Right lobe of liver (tissue), 6 donors: ENCODE measurements around the gene SMIM44. TPM values are rescaled to one million over a fixed set of nuclear protein-coding genes. Genes with fewer than 3 reads are reported as not detected.

Experiments
- ATAC-seq, 4 donors: fragments of 200-7000 bp; cut with Tn5 transposase; one replicate each; pipeline ENCODE4 v1.9.1; 2020; ENCODE audit warnings: mild to moderate bottlenecking in 4 of 4, moderate library complexity in 4 of 4
- DNase-seq, 3 donors: peaks; one replicate each; pipeline ENCODE4 v3.0.0-alpha.2; 2020
- H3K27ac ChIP-seq, 3 donors: fragments of 200-600 bp; one replicate each; pipeline ENCODE4 v1.8.0; 2022
- H3K27me3 ChIP-seq, 2 donors: fragments of 200-600 bp; one replicate each; pipeline ENCODE4 v1.8.0; 2022
- H3K36me3 ChIP-seq, 4 donors: fragments of 200-600 bp; sonication (generic) in 1 of 4; one replicate each; pipeline versions ENCODE4 v1.5.1 to v1.8.0; 2017 to 2022; ENCODE audit warnings: control low read depth in 1 of 4
- H3K4me1 ChIP-seq, 4 donors: fragments of 200-600 bp; sonication (generic) in 1 of 4; one replicate each; pipeline versions ENCODE4 v1.5.1 to v1.8.0; 2017 to 2022; ENCODE audit warnings: control low read depth in 1 of 4
- H3K4me3 ChIP-seq, 3 donors: fragments of 200-600 bp; one replicate each; pipeline ENCODE4 v1.8.0; 2022
- H3K9me3 ChIP-seq, 4 donors: fragments of 200-600 bp; sonication (generic) in 1 of 4; one replicate each; pipeline versions ENCODE4 v1.5.1 to v1.8.0; 2017 to 2022; ENCODE audit warnings: control low read depth in 1 of 4
- POLR2A ChIP-seq: fragments of 450-650 bp; IDR thresholded peaks from one replicate; pipeline ENCODE4 v1.6.1; 2017; ENCODE audit warnings: antibody characterized with exemption, mild to moderate bottlenecking
- WGBS: methylation state at CpG from one replicate; pipeline ENCODE4 v1.1.6; 2018; ENCODE audit warnings: low coverage, low lambda C conversion rate; ENCODE audit not compliant: insufficient coverage; ENCODE audit errors: missing lambda C conversion rate; 5-methylcytosine and 5-hydroxymethylcytosine counted together
- intact Hi-C, 2 donors: fragments of 100-400 bp; cut with DNase I; formaldehyde crosslinking; loops; one replicate each; pipeline versions ENCODE4 v1.11.2 to v1.14.1; 2022
- total RNA-seq, 6 experiments: library from RNA; depleted of rRNA in 2 of 6; stranded (reverse); fragments of >200 nt in 2 of 6; fragmentation: NEBNext Ultra II Directional in 3 of 6; extraction: Animal tissue kit (Norgen Biotek cat#: 25700) in 3 of 6; gene quantifications; one replicate each; pipeline versions ENCODE4 v1.1.0 to v1.2.4, GENCODE V29; 2016 to 2023
- TF ChIP-seq, protein P1 (sequence below), 4 donors: fragments of 200-600 bp in 3 of 4; fragments of 450-650 bp in 1 of 4; IDR thresholded peaks; one replicate each; pipeline versions ENCODE4 v1.5.1 to v1.8.0; 2016 to 2022; ENCODE audit warnings: antibody characterized with exemption in 4 of 4, mild to moderate bottlenecking in 2 of 4
- donor health status: DM: no; HTN: yes; CAD: no.
- donor health status: DM: no; HTN: no; CAD: no.
- donor health status: DM: no; HTN: no; CAD: no.
- donor health status: DM: no; HTN: yes; CAD: no.
- donor health status: DM: no; HTN: yes; CAD: no.

SMIM44 gene
- total RNA-seq, 6 experiments from 2014 or later, result not detected

DNA sequence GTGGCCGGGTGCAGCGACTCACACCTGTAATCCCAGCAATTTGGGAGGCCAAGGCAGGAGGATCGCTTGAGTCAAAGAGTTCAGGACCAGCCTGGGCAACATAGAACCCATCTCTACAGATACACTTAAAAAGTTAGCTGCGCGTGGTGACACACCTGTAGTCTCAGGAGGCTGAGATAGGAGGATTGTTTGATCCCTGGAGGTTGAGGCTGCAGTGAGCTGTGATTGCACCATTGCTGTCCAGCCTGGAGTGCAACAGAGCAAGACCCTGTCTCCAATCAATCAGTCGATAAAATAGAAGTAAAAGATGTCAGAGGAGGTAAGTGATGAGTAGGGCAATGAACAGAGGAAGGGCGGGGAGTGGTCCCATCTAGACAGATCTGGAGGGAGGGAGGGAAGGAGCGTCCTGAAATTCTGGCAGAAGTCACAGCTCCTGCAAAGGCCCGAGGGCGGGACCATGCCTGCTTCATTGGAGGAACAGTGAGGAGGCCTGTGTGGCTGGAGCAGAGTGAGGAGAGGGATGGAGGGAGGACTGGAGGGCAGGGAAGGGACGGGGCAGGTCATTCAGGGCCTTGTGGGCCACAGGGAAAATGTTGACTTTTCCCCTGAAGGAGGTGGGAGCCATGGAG, 12.6 kb downstream of the SMIM44 start:
- intact Hi-C loops, result no loop called here
- Histone ChIP-seq H3K27ac (no peak overlapping the region), H3K4me3 (no peak overlapping the region), H3K4me1 (peaks cover 0 to 13% (median 6%) of the 10 kb centered on the region in 4 donors), H3K27me3 (no peaks in the 10 kb centered on the region), H3K36me3 (no peaks in the 10 kb centered on the region), H3K9me3 (no peaks in the 10 kb centered on the region)
- WGBS, result 54% methylated on average over 8 of the region's 11 CpGs
- no peak for ATAC-seq
- no peak for DNase-seq
- TF ChIP-seq, protein P1, sequence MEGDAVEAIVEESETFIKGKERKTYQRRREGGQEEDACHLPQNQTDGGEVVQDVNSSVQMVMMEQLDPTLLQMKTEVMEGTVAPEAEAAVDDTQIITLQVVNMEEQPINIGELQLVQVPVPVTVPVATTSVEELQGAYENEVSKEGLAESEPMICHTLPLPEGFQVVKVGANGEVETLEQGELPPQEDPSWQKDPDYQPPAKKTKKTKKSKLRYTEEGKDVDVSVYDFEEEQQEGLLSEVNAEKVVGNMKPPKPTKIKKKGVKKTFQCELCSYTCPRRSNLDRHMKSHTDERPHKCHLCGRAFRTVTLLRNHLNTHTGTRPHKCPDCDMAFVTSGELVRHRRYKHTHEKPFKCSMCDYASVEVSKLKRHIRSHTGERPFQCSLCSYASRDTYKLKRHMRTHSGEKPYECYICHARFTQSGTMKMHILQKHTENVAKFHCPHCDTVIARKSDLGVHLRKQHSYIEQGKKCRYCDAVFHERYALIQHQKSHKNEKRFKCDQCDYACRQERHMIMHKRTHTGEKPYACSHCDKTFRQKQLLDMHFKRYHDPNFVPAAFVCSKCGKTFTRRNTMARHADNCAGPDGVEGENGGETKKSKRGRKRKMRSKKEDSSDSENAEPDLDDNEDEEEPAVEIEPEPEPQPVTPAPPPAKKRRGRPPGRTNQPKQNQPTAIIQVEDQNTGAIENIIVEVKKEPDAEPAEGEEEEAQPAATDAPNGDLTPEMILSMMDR (IDR thresholded peaks at IDR 0.05), result no peak
- no peak for TF ChIP-seq POLR2A

DNA sequence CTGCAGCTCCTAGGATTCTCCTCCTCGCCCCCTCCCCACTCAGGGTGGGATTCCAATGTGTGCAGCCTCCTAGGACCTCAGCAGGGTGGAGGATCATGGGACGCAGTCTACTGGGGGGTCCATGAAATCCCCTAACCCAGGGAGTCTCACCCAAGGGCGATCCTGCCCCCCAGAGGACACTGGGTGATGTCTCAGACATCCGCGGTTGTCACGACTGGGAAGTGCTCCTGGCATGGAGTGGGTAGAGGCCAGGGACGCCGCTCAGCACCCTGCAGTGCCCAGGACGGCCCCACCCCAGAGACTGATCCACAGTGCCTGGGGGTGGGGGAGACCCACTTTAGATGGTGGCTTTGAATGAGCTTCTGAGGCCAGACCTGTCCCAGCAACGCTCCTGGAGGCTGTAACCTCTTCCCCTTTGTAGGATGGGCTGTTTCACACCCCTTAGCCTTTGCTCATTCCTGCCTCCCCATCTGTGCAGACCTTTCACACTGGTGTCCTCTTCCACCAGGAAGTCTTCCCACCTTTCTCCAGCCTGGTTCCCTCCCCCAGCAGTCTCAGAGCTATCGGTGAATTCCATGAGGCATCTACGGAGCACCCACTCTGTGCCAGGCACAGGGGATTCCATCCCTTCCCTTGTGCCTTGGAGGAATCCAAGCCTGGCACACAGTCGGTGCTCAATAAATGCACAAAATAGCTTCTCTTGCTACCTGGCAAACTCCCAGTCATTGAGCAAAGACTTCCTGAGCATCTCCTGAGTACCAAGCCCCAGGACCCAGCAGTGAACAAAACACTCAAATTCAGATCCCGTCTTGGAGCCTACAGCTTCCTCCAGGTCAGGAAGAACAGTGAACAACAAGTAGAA, 13.4 kb downstream of the SMIM44 start:
- Histone ChIP-seq H3K27ac (no peak overlapping the region), H3K4me1 (peaks cover 0 to 13% (median 6%) of the 10 kb centered on the region in 4 donors), H3K27me3 (no peaks in the 10 kb centered on the region), H3K9me3 (no peaks in the 10 kb centered on the region), H3K4me3 (no peak overlapping the region), H3K36me3 (no peaks in the 10 kb centered on the region)
- DNase-seq (no peak), ATAC-seq (peak in 3 of 4 donors; percentile 11 to 29 (median 13))
- intact Hi-C loops, result no loop called here
- TF ChIP-seq, protein P1 (IDR thresholded peaks at IDR 0.05), result peak in 3 of 4 donors; percentile 15 to 24 (median 20)
- no peak for TF ChIP-seq POLR2A
- 45% methylated on average over 4 of the region's 14 CpGs for WGBS

DNA sequence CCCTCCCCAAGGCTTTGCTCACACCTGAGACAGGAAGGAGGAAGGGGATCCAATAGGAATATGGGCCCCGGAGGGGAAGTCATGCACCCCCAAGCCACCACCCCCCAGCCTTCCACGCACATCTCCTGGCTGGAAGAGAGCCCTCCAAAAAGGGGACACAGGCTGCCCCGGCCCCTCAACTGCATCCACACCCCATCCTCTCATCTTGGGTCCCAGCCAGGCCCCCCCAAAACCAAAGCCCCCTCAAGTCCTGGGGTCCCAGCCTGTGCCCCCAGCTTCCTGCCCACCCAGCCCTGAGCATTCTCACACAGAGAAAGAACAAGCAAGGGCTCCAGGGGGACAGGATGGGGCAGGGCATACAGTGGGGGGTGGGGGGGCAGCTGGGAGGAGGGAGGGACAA, 15.0 kb downstream of the SMIM44 start:
- H3K27ac ChIP-seq, result peak overlapping the region in 1 of 3 donors; percentile 46
- ATAC-seq (peak in 1 of 4 donors; percentile 1), DNase-seq (no peak)
- no peaks in the 10 kb centered on the region for H3K27me3 ChIP-seq
- TF ChIP-seq, protein P1 (IDR thresholded peaks at IDR 0.05), result no peak
- no peak for TF ChIP-seq POLR2A
- H3K4me3 ChIP-seq, result no peak overlapping the region
- no CpG with 5 or more reads among the region's 3 CpGs for WGBS
- intact Hi-C loops, result no loop called here
- H3K4me1 ChIP-seq, result peaks cover 0 to 11% (median 2%) of the 10 kb centered on the region in 4 donors
- no peaks in the 10 kb centered on the region for H3K9me3 ChIP-seq
- peaks cover 0 to 2% (median under 1%) of the 10 kb centered on the region in 4 donors for H3K36me3 ChIP-seq

DNA sequence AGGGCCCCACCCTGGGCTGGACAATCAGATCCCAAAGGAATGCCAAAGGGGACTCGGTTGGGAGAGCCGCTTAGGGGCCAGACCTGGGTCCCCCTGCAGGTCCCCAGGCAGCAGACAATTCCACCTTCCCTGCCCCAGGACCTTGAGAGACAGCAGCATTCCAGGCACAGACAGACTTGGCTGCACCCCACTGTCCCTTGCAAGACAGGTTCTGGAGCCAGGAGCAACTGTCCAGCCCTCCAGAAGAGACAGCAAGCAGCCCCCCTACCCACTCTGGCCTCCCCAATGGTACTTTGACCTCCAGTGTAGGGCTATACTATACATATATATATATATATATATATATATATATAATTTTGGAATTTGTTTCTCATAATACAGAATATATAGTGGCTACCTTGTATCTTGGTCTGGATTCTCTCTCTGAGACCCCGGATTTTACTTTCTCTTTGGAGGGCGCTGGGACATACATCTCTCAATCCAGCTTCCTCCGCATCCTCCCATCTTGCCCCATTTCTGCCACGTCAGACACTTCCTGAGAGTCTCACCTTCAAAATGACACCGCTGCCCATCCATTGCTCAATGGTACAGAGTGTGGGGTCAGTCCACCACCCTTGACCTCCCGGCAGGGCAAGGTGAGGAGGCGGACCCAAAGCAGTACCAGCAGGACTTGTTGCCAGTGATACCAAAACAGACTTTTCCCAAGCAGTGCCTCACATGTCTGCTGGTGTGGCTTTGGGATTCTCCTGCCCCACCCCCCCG, 15.6 kb downstream of the SMIM44 start:
- DNase-seq (peak; percentile 69 to 86 (median 82)), ATAC-seq (peak; percentile 63 to 74 (median 66))
- H3K4me3 ChIP-seq, result no peak overlapping the region
- H3K9me3 ChIP-seq, result no peaks in the 10 kb centered on the region
- no peaks in the 10 kb centered on the region for H3K27me3 ChIP-seq
- H3K36me3 ChIP-seq, result peaks cover 0 to 8% (median under 1%) of the 10 kb centered on the region in 4 donors
- WGBS, result 35% methylated on average over 8 of the region's 10 CpGs
- H3K4me1 ChIP-seq, result peaks cover 0 to 11% (median 0%) of the 10 kb centered on the region in 4 donors
- TF ChIP-seq POLR2A, result no peak
- TF ChIP-seq, protein P1 (IDR thresholded peaks at IDR 0.05), result no peak
- intact Hi-C loops, result no loop called here
- H3K27ac ChIP-seq, result peak overlapping the region in 1 of 3 donors; percentile 46
